ENCODE measurements around the gene ADM5. TPM values are rescaled to one million over a fixed set of nuclear protein-coding genes. Genes with fewer than 3 reads are reported as not detected.

ADM5 gene
- polyA plus RNA-seq, 1 of the 3 experiments (the other 2 are of a cell fraction): 1.3 TPM

DNA sequence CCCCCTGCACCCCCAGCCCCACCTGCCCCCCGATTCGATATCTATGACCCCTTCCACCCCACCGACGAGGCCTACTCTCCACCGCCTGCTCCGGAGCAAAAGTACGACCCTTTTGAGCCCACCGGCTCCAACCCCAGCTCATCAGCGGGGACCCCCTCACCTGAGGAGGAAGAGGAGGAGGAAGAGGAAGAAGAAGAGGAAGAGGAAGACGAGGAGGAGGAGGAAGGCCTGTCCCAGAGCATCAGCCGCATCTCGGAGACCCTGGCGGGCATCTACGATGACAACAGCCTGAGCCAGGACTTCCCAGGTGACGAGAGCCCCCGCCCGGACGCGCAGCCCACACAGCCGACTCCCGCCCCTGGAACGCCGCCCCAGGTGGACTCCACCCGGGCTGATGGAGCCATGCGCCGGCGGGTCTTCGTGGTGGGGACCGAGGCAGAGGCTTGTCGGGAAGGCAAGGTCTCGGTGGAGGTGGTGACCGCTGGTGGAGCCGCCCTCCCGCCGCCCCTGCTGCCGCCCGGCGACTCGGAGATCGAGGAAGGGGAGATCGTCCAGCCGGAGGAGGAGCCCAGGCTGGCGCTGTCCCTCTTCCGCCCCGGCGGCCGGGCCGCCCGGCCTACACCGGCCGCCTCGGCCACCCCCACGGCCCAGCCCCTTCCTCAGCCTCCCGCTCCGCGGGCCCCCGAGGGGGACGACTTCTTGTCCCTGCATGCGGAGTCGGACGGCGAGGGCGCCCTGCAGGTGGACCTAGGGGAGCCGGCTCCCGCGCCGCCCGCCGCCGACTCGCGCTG is 38.2 kb upstream of the ADM5 start:
- H2AFZ ChIP-seq (ENCODE audit: low read depth): no peak overlapping the region
- H3K4me1 ChIP-seq (ENCODE audit: control insufficient read depth in 1 of 2, insufficient read depth in 2 of 2, low read depth in 1 of 2, low read length in 1 of 2): no peaks in the 10 kb centered on the region
- 97% methylated on average over 34 of the region's 72 CpGs for WGBS (ENCODE audit: low lambda C conversion rate)
- ChIA-PET CTCF (no interaction called here), POLR2A (no interaction called here)
- no peaks in the 10 kb centered on the region for H3K9me3 ChIP-seq
- H3F3A ChIP-seq (replicated peaks; ENCODE audit: insufficient read depth): no peaks in the 10 kb centered on the region
- H3K4me2 ChIP-seq: no peak overlapping the region
- no peak overlapping the region for H3K27ac ChIP-seq (ENCODE audit: low read depth in 2 of 2, low read length in 1 of 2)
- H3K4me3 ChIP-seq (ENCODE audit: low read depth in 2 of 2, low read length in 1 of 2): no peak overlapping the region
- no peaks in the 10 kb centered on the region for H3K27me3 ChIP-seq (ENCODE audit: insufficient read depth)
- peaks cover 44% of the 10 kb centered on the region for H3K79me2 ChIP-seq (ENCODE audit: insufficient read depth)
- H3K9me2 ChIP-seq: no peaks in the 10 kb centered on the region
- no peak overlapping the region for H3K9ac ChIP-seq
- 0 out of 2 replicates have a peak, but pooled peaks cover 10% of the 10 kb centered on the region for H4K20me1 ChIP-seq (ENCODE audit: insufficient read depth)
- no peak for DNase-seq
- TF ChIP-seq PBX3 (IDR thresholded peaks at IDR 0.05) (no peak), EZH2phosphoT487 (IDR thresholded peaks at IDR 0.05; ENCODE audit: borderline replicate concordance, low read depth) (no peak), NFIC (IDR thresholded peaks at IDR 0.05; ENCODE audit: borderline replicate concordance) (no peak), EP300 (IDR thresholded peaks at IDR 0.05; ENCODE audit: borderline replicate concordance in 1 of 2, low read depth in 1 of 2, low read length in 1 of 2) (no peak), FOSL2 (IDR thresholded peaks at IDR 0.05; ENCODE audit: borderline replicate concordance, low read depth) (no peak), JUND (IDR thresholded peaks at IDR 0.05) (no peak), TAF1 (IDR thresholded peaks at IDR 0.05; ENCODE audit: borderline replicate concordance, low read depth, low read length) (no peak), RXRA (IDR thresholded peaks at IDR 0.05; ENCODE audit: borderline replicate concordance, low read depth) (no peak), CHD2 (IDR thresholded peaks at IDR 0.05; ENCODE audit: low read length, partially characterized antibody) (no peak), SIN3A (IDR thresholded peaks at IDR 0.05; ENCODE audit: borderline replicate concordance, low read depth, low read length) (no peak), USF2 (IDR thresholded peaks at IDR 0.05; ENCODE audit: borderline replicate concordance, low read depth, low read length) (no peak), RCOR1 (IDR thresholded peaks at IDR 0.05; ENCODE audit: low read length) (no peak), REST (IDR thresholded peaks at IDR 0.05; ENCODE audit: low read depth, low read length) (no peak), RFX5 (IDR thresholded peaks at IDR 0.05; ENCODE audit: low read length) (no peak), FOXM1 (IDR thresholded peaks at IDR 0.05; ENCODE audit: low read depth) (no peak), TEAD4 (IDR thresholded peaks at IDR 0.05; ENCODE audit: borderline replicate concordance, insufficient read depth) (no peak), POLR2AphosphoS5 (IDR thresholded peaks at IDR 0.05; ENCODE audit: low read depth, low read length) (no peak), MXI1 (IDR thresholded peaks at IDR 0.05; ENCODE audit: low read depth, low read length) (no peak)
- TF ChIP-seq, protein P1, sequence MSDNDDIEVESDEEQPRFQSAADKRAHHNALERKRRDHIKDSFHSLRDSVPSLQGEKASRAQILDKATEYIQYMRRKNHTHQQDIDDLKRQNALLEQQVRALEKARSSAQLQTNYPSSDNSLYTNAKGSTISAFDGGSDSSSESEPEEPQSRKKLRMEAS (IDR thresholded peaks at IDR 0.05; ENCODE audit: low read depth): no peak
- peaks cover 27 to 61% of the 10 kb centered on the region in 2 experiments for H3K36me3 ChIP-seq (replicated peaks in 1 of 2; ENCODE audit: control insufficient read depth in 1 of 2, insufficient read depth in 2 of 2, low read length in 1 of 2)
